Stimulated activated CD8-positive, alpha-beta memory T cell treated with anti-CD3 and anti-CD28 coated beads, Interleukin-2, amount 100 ng/mL, for 1 hour (primary cell): ENCODE results near the gene MCTP1.
"Not testable (repeated sequence)": the region's sequence is repeated elsewhere in the genome, so short reads cannot be mapped to it uniquely, and the experiment has no call there.

Experiments
- DNase-seq, 2 donors: peaks; one replicate each; pipeline ENCODE4 v3.0.0-alpha.2; 2020; ENCODE audit warnings: low read depth in 2 of 2

Gene MCTP1

DNA sequence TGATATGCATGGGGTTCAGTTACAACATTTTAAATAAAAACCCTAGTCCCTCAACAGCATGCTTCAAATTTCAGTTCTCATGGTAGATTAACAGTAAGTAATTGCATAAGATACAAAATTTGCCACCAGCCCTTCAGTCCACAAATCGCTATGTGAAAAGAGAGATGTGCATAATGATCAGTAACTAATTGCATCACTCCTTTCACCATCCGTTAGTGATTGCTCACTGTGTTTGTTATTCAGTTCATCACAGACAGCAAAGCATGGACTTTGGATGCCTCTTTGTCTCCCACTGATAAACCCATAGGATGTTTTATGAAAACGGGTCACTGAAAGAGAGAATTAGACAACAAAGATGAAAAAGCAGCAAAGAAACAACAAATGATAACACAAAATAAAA is 103.2 kb downstream of the MCTP1 start:
- DNase-seq, result no peak

- no peak for DNase-seq
Observed at GRCh38 chr5:95178046-95178651, 106.7 kb downstream of the MCTP1 start.

DNA sequence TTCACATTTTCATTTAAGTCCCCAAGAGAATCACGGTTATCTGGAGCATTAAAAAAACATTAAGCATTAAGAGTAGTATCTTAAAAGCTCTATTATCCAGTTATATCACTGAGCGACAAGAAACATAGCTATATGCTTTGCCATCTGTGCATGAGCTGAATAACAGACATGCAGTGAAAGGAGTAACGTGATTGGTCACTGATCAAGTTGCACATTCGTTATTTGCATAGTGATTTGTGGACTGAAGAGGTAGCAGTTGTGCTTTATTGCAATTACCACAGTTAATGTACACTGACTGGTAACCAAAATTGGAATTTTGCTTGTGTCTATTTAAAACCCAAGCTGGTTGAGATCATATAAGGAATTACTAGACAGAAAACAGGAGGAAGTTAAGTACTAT is 107.4 kb downstream of the MCTP1 start:
- no peak for DNase-seq

DNA sequence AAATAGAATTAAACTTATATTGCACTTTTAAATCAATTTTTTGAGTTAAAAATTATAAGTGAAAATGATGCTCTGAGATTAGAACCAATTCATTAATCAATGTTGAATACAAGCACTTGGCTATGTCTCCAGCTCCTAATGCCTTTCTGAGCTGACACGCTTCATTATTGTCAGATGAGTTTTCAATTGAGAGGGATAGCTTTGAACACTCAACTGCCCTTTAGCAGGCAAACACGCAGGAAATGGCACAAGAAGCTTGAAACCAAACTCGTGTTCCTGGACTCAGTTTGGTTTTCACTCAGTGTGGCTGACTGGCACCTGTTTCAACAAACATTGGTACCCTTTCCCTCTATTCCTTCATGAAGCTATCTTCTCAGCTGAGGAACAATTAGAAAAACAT is 109.8 kb downstream of the MCTP1 start:
- DNase-seq, result no peak

DNA sequence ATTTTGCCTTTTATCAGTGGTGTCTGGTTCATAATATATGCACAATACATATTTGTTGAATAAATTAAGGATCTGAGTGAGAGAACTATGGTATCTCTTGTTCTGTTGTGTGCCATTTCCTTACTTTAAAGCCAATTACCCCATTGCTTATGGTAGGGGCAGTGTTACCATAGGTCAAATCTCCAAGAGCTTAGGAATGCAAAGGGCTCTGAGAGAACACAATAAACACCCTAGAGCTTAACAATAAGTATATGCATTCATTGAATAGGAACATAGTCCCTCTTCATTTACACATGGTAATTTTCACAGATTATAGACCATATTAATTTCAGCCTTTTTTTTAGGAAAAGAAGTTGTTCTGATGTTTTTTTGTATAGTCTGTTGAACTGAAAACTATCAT is 112.2 kb downstream of the MCTP1 start:
- DNase-seq, result no peak

- no peak for DNase-seq
Observed at GRCh38 chr5:95164861-95165260, 120.0 kb downstream of the MCTP1 start.

- no peak for DNase-seq
Observed at GRCh38 chr5:95163079-95163478, 121.8 kb downstream of the MCTP1 start.

GRCh38 chr5:95162231-95162992 is 122.5 kb downstream of the MCTP1 start:
- DNase-seq, result no peak

- DNase-seq, result no peak
Observed at GRCh38 chr5:95159603-95160002, 125.3 kb downstream of the MCTP1 start.

DNA sequence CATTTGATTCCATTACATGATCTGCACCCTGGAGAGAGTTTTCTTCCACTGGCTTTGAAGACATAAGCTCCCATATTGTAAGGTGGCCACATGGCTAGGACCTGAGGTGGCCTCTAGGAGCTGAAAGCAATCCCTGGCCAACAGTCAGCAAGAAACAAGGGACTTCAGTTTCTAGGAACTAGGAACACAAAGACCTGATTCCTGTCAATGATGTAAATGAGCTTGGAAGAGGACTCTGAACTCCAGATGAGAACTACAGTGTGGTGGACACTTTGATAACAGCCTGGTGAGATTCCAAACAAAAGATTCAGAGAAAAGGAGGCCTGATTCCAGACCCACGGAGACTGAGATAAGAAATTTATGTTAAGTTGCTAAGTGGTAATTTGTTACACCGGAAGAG is 129.0 kb downstream of the MCTP1 start:
- no peak for DNase-seq

GRCh38 chr5:95153511-95153910 is 131.4 kb downstream of the MCTP1 start:
- no peak for DNase-seq

DNA sequence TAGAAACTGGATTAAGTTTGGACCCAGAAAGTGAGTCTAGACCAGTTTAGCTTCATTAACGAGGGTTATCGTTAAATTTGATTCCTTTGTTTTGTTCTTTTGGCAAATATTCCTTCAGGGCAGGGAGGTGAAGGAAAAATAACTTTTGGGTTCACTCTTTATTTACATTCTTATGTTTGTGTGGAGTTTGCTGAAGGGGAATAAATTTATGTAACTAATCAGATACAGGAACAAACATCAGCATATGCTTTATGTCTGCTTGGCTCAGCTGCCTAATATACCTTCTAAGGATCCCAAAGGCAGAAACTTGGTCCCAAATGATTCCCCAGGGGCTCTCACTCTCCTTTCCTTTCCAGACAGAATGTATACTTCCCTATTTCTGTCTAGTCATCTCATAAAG is 132.4 kb downstream of the MCTP1 start:
- no peak for DNase-seq

DNA sequence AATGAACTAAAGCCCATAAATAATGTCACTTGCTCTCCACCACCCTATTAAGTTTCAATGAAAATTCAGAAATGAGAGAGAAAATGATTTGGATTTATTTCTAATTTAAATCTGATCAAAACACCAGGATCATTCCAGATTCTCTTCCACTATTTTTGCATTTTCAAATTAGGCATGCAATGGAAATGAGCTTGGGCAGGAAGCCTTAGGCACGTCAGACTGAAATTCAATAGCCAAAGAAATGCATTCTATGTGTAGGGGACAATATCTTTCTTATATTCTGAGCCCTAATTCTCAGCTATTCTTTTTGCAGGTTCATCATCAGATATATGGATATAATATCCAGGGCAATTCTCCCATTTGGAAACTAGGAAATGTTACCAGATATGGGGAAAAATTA is 132.8 kb downstream of the MCTP1 start:
- no peak for DNase-seq

DNA sequence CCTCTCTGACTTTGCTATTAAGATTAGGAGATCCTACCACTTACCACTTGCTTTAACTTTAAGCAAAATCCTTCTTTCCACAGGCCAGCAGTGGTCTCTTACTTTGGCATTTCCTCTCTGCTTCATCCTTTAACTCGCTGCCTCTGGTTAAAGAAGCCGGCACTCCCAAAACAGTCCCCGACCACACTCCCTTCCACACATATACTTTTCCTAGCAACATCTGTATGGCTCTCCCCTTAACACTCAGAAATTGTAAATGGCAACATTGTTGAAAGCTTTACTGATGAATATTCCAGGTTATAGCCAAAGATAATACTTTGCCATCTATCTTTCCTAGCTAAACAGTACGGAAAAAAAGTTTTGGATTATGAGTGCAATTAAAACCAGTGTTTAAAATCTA is 133.2 kb downstream of the MCTP1 start:
- DNase-seq, result no peak

- DNase-seq, result no peak
Observed at GRCh38 chr5:95149387-95149786, 135.5 kb downstream of the MCTP1 start.

DNA sequence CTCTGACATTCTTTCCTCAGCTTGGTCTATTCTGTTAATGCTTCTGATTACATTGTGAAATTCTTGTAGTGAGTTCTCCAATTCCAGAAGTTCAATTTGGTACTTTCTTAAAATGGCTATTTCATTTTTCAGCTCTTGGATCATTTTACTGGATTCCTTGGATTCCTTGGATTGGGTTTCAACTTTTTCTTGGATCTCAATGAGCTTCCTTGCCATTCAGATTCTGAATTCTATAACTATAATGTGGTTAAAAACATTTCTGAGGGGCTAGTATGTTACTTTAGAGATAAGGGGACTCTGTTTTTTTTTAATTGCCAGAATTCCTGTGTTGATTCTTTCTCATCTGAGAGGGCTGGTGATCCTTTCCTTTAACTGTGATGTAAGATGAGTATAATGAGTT is 136.4 kb downstream of the MCTP1 start:
- no peak for DNase-seq

GRCh38 chr5:95143858-95144257 is 141.0 kb downstream of the MCTP1 start:
- DNase-seq, result not testable (repeated sequence)

GRCh38 chr5:95142145-95142544 is 142.7 kb downstream of the MCTP1 start:
- DNase-seq, result no peak

DNA sequence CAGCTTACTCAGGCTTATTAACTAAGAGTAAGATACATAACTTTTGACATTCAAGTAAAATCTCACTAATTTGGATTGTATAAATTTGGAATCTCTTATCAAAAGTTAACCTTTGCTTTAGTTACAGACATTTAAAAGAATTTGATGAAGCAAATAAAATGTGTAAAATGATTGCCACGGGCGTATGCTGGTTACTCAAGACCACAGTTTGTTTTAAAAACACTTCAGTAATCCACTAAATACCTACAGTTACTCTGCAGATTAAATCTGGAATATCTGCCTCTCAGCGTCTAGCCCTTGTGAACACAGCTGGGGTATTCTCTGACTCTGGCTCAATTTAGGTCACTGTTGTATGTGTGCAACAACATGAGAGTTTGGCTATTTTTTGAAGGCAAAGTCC is 143.8 kb downstream of the MCTP1 start:
- no peak for DNase-seq

DNA sequence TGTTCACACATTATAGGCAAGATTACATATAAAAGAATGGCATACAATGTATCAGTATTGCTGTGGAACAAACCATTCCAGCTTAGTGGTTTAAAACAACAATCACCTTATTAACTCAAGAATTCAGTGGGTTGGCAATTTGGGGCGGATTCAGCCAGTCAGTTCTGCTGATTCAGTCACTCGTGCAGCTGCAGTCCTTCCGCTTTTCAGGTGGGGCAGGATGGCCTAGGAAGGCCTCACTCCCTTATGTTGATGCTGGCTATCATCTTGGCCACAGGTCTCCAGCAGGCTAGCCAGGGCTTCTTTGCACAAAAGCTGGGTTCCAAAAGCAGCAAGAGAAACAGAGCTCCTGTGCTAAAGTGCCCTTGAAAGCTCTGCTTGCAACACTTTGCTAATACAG is 150.6 kb downstream of the MCTP1 start:
- DNase-seq, result no peak

- DNase-seq, result no peak
Observed at GRCh38 chr5:95132096-95132495, 152.8 kb downstream of the MCTP1 start.

DNA sequence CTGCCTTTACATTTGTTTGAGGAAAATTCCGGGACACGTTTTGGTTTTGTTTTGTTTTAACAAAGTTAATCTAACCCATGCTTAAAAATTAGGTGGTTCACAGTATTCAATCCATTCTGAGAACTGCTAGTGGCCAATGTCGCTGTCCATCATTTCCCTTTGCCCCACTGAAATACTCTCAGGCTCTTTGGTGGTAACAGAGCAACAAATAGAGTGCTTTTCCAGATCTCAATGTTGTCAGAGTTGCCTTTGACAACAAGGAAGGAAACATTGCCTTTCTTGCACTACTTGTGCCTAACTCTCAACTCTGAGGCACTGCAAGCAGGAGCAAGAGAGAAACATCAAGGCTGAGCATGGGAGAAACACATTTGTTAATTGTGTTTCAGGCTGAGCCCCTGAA is 154.0 kb downstream of the MCTP1 start:
- DNase-seq, result no peak

GRCh38 chr5:95124731-95125130 is 160.2 kb downstream of the MCTP1 start:
- DNase-seq, result no peak

- DNase-seq, result no peak
Observed at GRCh38 chr5:95124101-95124500, 160.8 kb downstream of the MCTP1 start.
